Neuronal stem cell (in vitro differentiated cells): ENCODE data around the gene RAB9B.
A peak's percentile ranks its signal among the peaks of the same experiment; 100 is the strongest.

Source experiments
- DNase-seq: peaks from one replicate; pipeline ENCODE4 v3.0.0-alpha.2; 2013; ENCODE audit warnings: low spot score
- H2AFZ ChIP-seq: one replicate; pipeline ENCODE4 v1.6.1; 2013; ENCODE audit warnings: mild to moderate bottlenecking, low read length, inconsistent platforms
- H2AK5ac ChIP-seq: 2 replicates; pipeline ENCODE4 v1.6.1; 2013; ENCODE audit warnings: low read depth, mild to moderate bottlenecking, inconsistent platforms, low read length, moderate library complexity, mixed read lengths
- H2BK120ac ChIP-seq: 2 replicates; pipeline ENCODE4 v1.6.1; 2013; ENCODE audit warnings: low read depth, mild to moderate bottlenecking, inconsistent platforms, low read length, moderate library complexity, mixed read lengths
- H2BK12ac ChIP-seq: one replicate; pipeline ENCODE4 v1.6.1; 2013; ENCODE audit warnings: low read length, inconsistent platforms
- H2BK15ac ChIP-seq: 2 replicates; pipeline ENCODE4 v1.6.1; 2013; ENCODE audit warnings: mild to moderate bottlenecking, low read length, inconsistent platforms, mixed read lengths
- H2BK5ac ChIP-seq: one replicate; pipeline ENCODE4 v1.6.1; 2013; ENCODE audit warnings: inconsistent platforms, mild to moderate bottlenecking, low read length, moderate library complexity
- H3K14ac ChIP-seq: one replicate; pipeline ENCODE4 v1.6.1; 2013; ENCODE audit warnings: low read length, inconsistent platforms
- H3K18ac ChIP-seq: 2 replicates; pipeline ENCODE4 v1.6.1; 2013; ENCODE audit warnings: low read length, inconsistent platforms
- H3K23ac ChIP-seq: 2 replicates; pipeline ENCODE4 v1.6.1; 2013; ENCODE audit warnings: low read depth, mild to moderate bottlenecking, mixed read lengths, low read length, inconsistent platforms; ENCODE audit not compliant: poor library complexity
- H3K27ac ChIP-seq: replicated peaks from 3 replicates; pipeline ENCODE4 v1.5.1; 2013; ENCODE audit warnings: low read length, inconsistent platforms
- H3K27me3 ChIP-seq, 3 experiments: 2 replicates each; pipeline ENCODE4 v1.6.1; 2013; ENCODE audit warnings: low read length in 3 of 3, mild to moderate bottlenecking in 2 of 3, inconsistent platforms in 1 of 3, low read depth in 1 of 3, mixed read lengths in 1 of 3, moderate library complexity in 1 of 3; ENCODE audit not compliant: control insufficient read depth in 3 of 3, insufficient read depth in 3 of 3
- H3K36me3 ChIP-seq, 2 donors: replicated peaks in 1 of 2; 2 replicates each; pipeline ENCODE4 v1.6.1; 2013; ENCODE audit warnings: low read length in 2 of 2; ENCODE audit not compliant: control insufficient read depth in 2 of 2, insufficient read depth in 2 of 2
- H3K4ac ChIP-seq: 2 replicates; pipeline ENCODE4 v1.6.1; 2013; ENCODE audit warnings: inconsistent platforms, mild to moderate bottlenecking, low read length, moderate library complexity
- H3K4me1 ChIP-seq, 2 donors: 1 replicate in 1 of 2; 2 replicates in 1 of 2; pipeline ENCODE4 v1.6.1; 2013; ENCODE audit warnings: low read length in 2 of 2, low read depth in 1 of 2; ENCODE audit not compliant: control insufficient read depth in 2 of 2, insufficient read depth in 1 of 2
- H3K4me2 ChIP-seq: one replicate; pipeline ENCODE4 v1.6.1; 2013; ENCODE audit warnings: mild to moderate bottlenecking, low read length, inconsistent platforms; ENCODE audit not compliant: insufficient read depth, poor library complexity, severe bottlenecking
- H3K4me3 ChIP-seq, 2 donors: 2 replicates each; pipeline ENCODE4 v1.5.1; 2013; ENCODE audit warnings: low read length in 2 of 2, mild to moderate bottlenecking in 2 of 2, inconsistent platforms in 1 of 2, moderate library complexity in 1 of 2
- H3K79me1 ChIP-seq: one replicate; pipeline ENCODE4 v1.6.1; 2013; ENCODE audit warnings: low read depth, mild to moderate bottlenecking, inconsistent platforms, low read length, moderate library complexity
- H3K9ac ChIP-seq: one replicate; pipeline ENCODE4 v1.6.1; 2013; ENCODE audit warnings: mild to moderate bottlenecking, low read depth, low read length, inconsistent platforms; ENCODE audit not compliant: poor library complexity
- H3K9me3 ChIP-seq, 2 donors: replicated peaks in 1 of 2; 2 replicates each; pipeline versions ENCODE3 to v1.6.1; 2013; ENCODE audit warnings: low read length in 2 of 2, mild to moderate bottlenecking in 2 of 2, inconsistent platforms in 1 of 2, low read depth in 1 of 2, mixed read lengths in 1 of 2, moderate library complexity in 1 of 2; ENCODE audit not compliant: control insufficient read depth in 2 of 2, insufficient read depth in 1 of 2
- H4K8ac ChIP-seq: one replicate; pipeline ENCODE4 v1.6.1; 2013; ENCODE audit warnings: low read depth, mild to moderate bottlenecking, inconsistent platforms, low read length, moderate library complexity
- H4K91ac ChIP-seq: one replicate; pipeline ENCODE4 v1.6.1; 2013; ENCODE audit warnings: low read length, low read depth, mild to moderate bottlenecking, inconsistent platforms; ENCODE audit not compliant: poor library complexity
- WGBS, 2 donors: extraction: QIAGEN DNeasy Blood & Tissue Kit; methylation state at CpG; one replicate each; pipeline ENCODE4 v1.1.7; 2013; ENCODE audit warnings: missing lambda C conversion rate in 2 of 2, mixed read lengths in 1 of 2; ENCODE audit not compliant: insufficient read length in 2 of 2, insufficient replicate concordance in 1 of 2; ENCODE audit errors: extremely low coverage in 2 of 2; 5-methylcytosine and 5-hydroxymethylcytosine counted together

The RAB9B gene

GRCh38 chrX:103831342-103831802 is 685 bp downstream of the RAB9B start:
- no peak overlapping the region for H3K9ac ChIP-seq
- no peak overlapping the region for H3K27ac ChIP-seq
- H3K4ac ChIP-seq: no peak overlapping the region
- no peak overlapping the region for H3K18ac ChIP-seq
- H4K8ac ChIP-seq: no peak overlapping the region
- peak overlapping the region; percentile 77 for H3K4me2 ChIP-seq
- peak overlapping the region; percentile 60 to 91 for H3K4me3 ChIP-seq
- peak overlapping the region; percentile 94 for H2AFZ ChIP-seq
- H3K9me3 ChIP-seq: no peaks in the 10 kb centered on the region
- no peak overlapping the region for H3K23ac ChIP-seq
- H4K91ac ChIP-seq: no peak overlapping the region
- no CpG with 5 or more reads among the region's 11 CpGs for WGBS, 2 donors
- no peaks in the 10 kb centered on the region for H3K79me1 ChIP-seq
- no peak overlapping the region for H2BK15ac ChIP-seq
- no peak overlapping the region for H2BK12ac ChIP-seq
- H3K14ac ChIP-seq: no peak overlapping the region
- no peak overlapping the region for H2BK5ac ChIP-seq
- no peak overlapping the region for H2AK5ac ChIP-seq
- H3K27me3 ChIP-seq: no peaks in the 10 kb centered on the region
- no peak for DNase-seq
- H2BK120ac ChIP-seq: no peak overlapping the region
- H3K4me1 ChIP-seq: peaks cover 0 to 4% of the 10 kb centered on the region in 2 donors
- no peaks in the 10 kb centered on the region for H3K36me3 ChIP-seq

GRCh38 chrX:103830848-103831247 is 1.2 kb downstream of the RAB9B start:
- H3K4me3 ChIP-seq: no peak overlapping the region
- no peaks in the 10 kb centered on the region for H3K79me1 ChIP-seq
- H3K14ac ChIP-seq: no peak overlapping the region
- no peak overlapping the region for H3K23ac ChIP-seq
- H2BK5ac ChIP-seq: no peak overlapping the region
- no peaks in the 10 kb centered on the region for H3K36me3 ChIP-seq
- H3K9ac ChIP-seq: no peak overlapping the region
- no CpG with 5 or more reads among the region's 7 CpGs for WGBS, 2 donors
- no peaks in the 10 kb centered on the region for H3K9me3 ChIP-seq
- no peak overlapping the region for H3K4me2 ChIP-seq
- H2BK12ac ChIP-seq: no peak overlapping the region
- H3K27me3 ChIP-seq: no peaks in the 10 kb centered on the region
- no peak overlapping the region for H4K8ac ChIP-seq
- no peak overlapping the region for H2AK5ac ChIP-seq
- peaks cover 0 to 4% of the 10 kb centered on the region in 2 donors for H3K4me1 ChIP-seq
- no peak overlapping the region for H4K91ac ChIP-seq
- H3K18ac ChIP-seq: no peak overlapping the region
- H2AFZ ChIP-seq: no peak overlapping the region
- H3K27ac ChIP-seq: no peak overlapping the region
- no peak overlapping the region for H2BK15ac ChIP-seq
- no peak for DNase-seq
- no peak overlapping the region for H2BK120ac ChIP-seq
- H3K4ac ChIP-seq: no peak overlapping the region

DNA sequence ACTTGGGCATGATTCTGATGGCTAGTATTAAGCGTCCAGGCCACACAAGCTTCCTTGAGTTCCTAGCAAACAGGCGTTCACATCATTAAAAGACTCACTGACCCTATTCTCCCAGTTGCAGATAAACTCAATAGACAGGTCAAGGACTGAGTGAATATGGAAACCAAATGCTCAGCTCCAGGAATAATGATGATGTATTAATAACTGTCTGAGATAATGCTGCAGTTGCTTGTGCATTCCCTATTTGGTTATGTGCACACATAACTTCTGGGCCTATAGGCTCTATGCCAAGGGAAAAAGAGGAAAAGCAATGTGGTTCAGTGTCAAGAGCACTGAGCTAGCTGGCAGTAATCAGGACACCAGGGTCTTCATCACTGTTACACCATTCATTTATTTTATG is 3.5 kb downstream of the RAB9B start:
- no CpG with 5 or more reads among the region's 2 CpGs for WGBS, 2 donors
- Histone ChIP-seq H3K27me3 (no peaks in the 10 kb centered on the region), H3K14ac (no peak overlapping the region), H4K91ac (no peak overlapping the region), H4K8ac (no peak overlapping the region), H3K9ac (no peak overlapping the region), H2BK5ac (no peak overlapping the region), H3K79me1 (no peaks in the 10 kb centered on the region), H3K4me1 (peaks cover 0 to 4% of the 10 kb centered on the region in 2 donors), H2BK12ac (no peak overlapping the region), H3K4me2 (no peak overlapping the region), H3K23ac (no peak overlapping the region), H3K36me3 (no peaks in the 10 kb centered on the region), H3K4me3 (no peak overlapping the region), H2AK5ac (no peak overlapping the region), H3K27ac (no peak overlapping the region), H3K4ac (no peak overlapping the region), H2BK120ac (no peak overlapping the region), H2AFZ (no peak overlapping the region), H3K18ac (no peak overlapping the region), H3K9me3 (no peaks in the 10 kb centered on the region), H2BK15ac (no peak overlapping the region)
- DNase-seq: no peak

DNA sequence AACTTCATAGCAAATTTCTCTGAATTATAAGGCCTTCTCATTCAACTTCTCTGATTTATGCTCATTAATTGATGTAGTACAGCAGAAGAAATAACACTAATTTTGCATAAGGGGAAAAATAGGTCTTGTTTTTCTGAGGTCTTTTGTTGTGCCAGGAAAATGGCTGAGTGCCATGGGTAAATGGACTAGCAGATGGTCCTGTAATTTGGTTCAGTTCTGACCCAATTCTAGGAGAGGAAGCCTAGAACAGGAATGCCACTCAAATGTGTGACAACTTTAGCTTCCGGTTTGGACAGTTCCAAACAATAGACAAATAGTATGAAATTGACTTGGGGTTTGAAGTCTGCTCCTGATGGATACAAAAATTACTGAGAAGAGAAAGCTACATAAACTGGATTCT is 6.2 kb downstream of the RAB9B start:
- WGBS, 2 donors: no CpG with 5 or more reads among the region's 1 CpG
- no peak for DNase-seq
- no peaks in the 10 kb centered on the region for H3K9me3 ChIP-seq

More for the DNA sequence above, 6.2 kb downstream of the RAB9B start:
- Histone ChIP-seq H4K91ac (no peak overlapping the region), H4K8ac (no peak overlapping the region), H2AFZ (no peak overlapping the region), H3K23ac (no peak overlapping the region), H2BK120ac (no peak overlapping the region), H3K79me1 (no peaks in the 10 kb centered on the region), H3K4ac (no peak overlapping the region), H2BK15ac (no peak overlapping the region), H3K14ac (no peak overlapping the region), H3K4me1 (no peaks in the 10 kb centered on the region), H3K27ac (no peak overlapping the region), H2AK5ac (no peak overlapping the region), H2BK5ac (no peak overlapping the region), H3K27me3 (no peaks in the 10 kb centered on the region), H3K4me3 (no peak overlapping the region), H3K4me2 (no peak overlapping the region), H3K18ac (no peak overlapping the region), H3K36me3 (no peaks in the 10 kb centered on the region), H3K9ac (no peak overlapping the region), H2BK12ac (no peak overlapping the region)
